HG03025 (cell line): ENCODE results near the gene RPF1.
"Not testable (repeated sequence)": the region's sequence is repeated elsewhere in the genome, so short reads cannot be mapped to it uniquely, and the experiment has no call there.

Experiments
- ATAC-seq: cut with Tn5 transposase; IDR thresholded peaks from one replicate; pipeline ENCODE4 v1.9.1; 2021; ENCODE audit warnings: mild to moderate bottlenecking, moderate library complexity; ENCODE audit not compliant: unreplicated experiment, low FRiP score

The RPF1 gene

DNA sequence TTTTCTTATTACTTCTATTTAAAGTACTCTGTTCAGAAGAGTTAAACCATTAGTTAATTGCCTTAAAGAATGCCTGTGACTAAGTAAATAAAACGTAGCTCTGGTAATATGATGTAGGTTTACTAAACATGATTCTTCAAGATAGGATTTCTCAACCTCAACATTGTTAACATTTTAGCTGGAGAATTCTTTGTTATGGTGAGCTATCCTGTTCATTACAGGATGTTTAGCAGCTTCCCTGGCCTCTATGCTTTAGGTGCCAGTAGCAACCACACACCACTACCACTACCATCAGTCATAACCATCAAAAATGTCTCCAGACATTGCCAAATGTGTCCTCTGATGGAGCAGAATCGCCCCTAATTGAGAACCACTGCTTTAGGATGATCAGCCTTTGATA, 10.7 kb downstream of the RPF1 start:
- ATAC-seq, result no peak

DNA sequence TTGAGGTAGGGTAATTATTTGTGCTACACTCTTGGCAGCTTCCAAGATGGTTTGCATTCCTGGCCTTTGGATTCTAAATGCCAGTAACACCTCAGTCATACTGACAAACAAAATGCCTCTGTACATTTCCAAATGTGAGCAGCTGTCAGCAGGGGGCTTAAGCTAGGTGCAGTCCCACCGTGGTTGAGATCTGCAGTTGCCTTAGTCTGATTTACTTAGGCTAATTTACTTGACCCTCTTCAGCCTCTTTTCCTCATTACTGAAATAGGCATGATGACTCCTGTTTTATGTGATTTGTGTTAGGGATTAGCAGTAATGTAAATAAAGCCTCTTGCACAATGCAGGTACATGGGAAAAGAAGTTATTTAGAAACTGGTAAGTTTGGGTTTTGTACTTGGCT, 13.7 kb downstream of the RPF1 start:
- no peak for ATAC-seq

DNA sequence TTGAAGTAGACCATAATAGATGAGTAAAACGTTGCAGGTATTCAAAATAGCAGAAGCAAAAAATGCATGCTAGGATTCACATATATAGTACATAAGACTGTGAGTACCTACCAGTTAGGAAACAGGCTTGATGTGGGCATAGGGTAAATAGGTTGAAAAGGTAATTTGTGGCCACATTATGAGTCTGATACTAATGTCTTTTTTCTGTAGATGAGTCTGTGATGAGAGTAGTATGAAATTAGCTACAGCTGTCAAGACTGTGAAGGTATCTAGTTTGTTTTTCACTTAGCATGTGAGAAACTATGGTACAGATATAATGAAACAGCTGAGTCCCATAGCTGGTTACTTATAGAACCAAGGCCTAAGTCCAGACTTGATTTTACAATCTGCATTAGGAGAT, 14.7 kb downstream of the RPF1 start:
- ATAC-seq, result peak; percentile 60

DNA sequence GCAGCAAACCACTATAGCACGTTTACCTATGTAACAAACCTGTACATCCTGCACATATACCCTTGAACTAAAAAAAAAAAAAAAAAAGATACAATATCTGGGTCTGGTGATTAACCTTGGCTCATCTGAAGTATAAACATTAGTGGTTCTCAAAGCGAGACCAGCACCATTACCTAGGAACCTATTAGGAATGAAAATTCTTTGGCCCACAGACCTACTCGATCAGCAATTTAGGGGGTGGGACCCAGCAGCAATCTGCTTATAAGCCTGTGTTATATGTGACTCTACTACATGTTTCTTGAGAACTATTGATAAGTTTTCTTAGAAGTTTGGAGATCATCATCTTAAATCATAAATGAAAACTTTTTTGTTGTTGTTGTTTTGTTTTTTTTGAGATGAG, 17.4 kb downstream of the RPF1 start:
- no peak for ATAC-seq

DNA sequence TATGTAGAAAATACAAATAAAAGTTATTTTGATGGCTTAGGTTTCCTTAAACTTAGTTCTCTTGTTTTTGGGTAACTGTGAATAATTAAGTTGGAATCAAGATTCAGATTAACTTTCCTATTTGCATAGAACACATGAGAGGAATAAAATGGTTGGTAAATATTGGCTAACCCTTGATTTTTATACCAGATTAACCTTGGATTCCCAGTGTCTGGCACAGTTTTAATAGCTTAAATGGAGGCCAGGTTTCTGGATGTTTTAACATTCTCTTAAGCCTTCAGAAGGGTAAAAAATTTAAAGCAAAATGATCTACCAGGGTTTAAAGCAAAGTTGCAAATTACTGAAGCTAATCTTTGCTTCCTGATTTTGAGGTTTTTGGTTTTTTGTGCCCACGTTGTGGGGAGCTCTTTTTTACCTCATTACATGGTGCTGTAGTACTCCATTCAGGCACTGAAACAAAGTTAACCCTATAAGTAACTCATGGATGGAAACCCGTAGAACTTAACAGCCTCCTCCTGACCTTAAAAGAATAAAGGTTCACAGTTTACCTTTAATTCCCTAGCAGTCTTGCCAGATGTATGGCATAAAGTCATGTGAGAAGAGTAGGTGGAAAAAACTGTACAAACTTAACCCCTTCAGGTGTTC, 18.7 kb downstream of the RPF1 start:
- ATAC-seq, result no peak

DNA sequence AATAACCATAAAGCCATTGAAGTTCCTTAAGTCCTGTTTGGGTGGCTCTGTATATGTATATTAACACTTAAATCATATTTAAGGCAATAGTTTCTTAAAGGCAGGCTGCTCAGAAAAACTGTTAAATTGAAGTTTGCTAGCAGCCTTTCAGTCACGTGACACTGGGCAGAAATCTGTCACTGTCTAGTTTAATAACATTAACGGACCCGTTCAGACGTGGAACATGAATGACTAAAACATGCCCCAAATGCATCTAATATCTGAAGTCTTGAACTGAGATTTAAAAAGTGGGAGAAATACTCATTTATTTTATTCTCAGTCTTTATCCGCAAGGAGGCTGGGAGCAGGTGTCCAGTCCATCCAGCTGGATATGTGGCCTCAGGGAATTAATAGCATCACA, 23.9 kb downstream of the RPF1 start:
- no peak for ATAC-seq

DNA sequence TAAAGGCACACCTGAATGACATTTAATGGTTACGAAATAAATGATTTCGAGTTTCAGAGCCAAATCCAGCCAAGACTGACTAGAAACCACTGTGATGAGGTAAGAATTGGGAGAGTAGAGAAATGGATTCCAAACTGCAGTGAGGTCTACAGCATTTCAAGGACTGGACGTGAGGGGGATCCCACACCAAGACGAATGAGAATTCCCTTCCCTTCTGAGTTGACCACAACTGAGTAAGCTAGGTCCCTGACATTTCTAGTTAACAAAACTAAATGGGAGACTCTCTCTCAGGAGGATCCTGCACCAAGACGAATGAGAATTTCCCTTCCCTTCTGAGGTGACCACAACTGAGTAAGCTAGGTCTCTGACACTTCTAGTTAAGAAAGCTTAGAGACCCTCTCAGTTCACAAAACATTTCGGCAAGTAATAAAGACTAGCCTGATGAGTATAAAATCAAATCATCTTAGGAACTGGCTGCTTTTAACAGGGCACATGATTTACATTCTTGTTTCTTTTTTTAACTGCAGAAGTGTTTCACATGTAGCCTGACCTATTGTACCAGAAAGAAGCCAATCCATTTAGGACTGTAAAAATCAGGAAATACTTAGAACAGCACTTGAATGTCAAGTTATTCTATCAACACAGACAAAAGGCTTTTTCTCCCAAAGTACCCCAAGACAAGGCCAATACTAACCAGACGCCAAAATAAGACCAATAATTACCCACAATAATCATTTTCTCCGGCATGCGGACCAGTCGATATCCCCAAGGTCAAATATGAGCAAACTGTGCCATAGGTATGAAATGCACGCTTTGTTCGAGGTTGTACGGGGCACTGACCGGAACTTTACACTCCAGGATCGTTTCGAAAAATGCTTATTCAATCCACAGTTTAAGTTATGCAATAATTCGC, 25.8 kb downstream of the RPF1 start:
- ATAC-seq, result no peak

DNA sequence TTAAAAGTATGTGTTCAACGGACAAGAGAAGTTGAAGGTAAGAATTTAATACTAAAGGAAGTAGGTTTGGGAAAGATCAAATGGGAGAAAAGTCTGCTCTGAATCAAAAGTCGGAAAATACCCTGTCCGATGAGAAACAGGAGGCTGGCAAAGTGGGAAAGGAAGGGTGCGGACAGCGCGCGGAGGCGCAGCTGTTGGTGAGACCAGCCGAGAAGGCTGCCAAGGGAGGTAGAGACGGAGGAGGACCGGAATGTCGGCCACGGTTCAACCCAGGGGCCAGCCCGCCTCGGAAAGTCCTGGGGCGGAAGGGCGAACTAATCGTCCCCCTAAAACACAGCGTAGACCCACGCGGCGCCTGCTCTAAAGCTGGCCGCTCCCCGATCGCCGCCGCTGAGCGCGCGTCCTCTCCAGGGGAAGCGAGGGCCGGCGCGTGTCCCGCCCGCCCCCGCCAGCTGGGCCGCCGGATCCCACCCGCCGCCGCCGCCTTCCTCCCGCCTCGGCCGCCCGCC, 26.5 kb downstream of the RPF1 start:
- ATAC-seq, result peak; percentile 38

DNA sequence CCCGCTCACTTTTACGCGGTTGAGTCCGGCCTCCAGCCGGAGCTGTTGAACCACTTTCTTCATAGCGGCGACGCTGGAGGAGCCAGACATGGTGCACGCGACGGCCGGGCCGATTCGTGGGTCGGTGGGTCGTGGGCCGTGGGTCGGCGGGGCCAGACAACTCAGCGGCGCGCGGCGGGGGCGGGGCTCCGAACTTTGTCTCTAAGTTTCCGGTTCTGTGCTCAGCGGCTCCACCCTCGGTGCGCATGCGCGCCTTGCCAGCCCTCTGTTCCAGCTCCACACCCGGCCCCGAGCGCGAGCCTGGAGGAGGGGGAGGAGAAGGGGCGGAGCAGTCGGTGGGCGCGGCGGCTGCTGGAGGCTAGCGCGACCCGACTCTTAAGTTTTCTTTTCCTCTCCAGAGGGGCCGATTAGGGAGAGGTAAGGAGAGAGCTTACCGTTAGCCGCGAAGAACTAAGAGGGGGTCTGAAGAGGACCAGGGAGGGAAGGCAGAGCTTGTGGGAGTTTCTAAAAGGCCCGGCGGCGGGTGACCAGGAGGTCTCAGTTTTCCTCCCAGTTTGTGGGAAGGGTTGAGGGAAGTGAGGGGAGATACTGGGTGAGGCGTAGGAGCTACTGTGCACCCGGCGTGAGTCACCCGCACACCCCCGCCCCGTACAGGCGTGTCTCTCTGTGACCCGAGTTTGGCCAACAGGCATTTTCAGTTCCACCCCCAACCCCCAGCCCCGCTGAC, 27.1 kb downstream of the RPF1 start, which contains the start of the genes GNG5 and SPATA1:
Gene GNG5 (minus strand): TSS at position 580 of the 727 bp plus-strand sequence. CDS start 490 bp downstream, at position 90.
Gene SPATA1 (plus strand): TSS at position 385 of the 727 bp plus-strand sequence. CDS start 9,974 bp downstream, outside the sequence.
- peak; percentile 82 for ATAC-seq

DNA sequence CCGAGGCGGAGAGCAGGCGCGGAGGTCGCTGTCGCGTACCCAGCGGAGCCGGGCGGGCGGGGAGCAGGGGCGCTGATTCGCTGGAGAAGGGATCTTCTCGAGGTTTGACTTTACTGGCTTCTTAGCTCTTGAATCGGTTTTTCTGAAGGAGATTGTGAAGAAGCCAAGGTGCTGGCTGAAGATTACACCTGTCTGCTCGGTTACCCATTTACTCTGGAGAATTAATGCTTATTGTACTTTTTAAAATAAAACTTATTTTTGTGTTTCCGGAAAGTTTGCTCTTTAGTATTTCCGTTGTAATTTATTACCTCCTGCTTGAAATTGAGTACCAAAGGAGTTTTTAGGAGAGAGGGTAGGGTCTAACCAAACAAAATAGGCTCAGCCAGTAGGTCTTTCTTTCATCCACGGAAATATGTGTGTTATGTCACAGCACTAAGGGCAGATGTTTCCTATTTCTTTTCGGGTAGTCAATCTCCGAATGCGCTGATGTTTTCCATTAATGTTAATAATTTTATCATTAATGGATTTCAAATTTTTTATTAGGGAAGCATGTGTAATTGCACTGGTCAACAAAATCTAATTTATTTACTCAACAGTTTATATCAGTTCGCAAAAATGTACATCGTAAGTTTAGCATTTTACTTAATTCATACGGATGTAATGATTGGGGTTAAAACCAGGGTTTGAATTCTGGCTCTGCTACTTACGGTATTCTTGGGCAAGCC, 27.8 kb downstream of the RPF1 start:
- ATAC-seq, result no peak

DNA sequence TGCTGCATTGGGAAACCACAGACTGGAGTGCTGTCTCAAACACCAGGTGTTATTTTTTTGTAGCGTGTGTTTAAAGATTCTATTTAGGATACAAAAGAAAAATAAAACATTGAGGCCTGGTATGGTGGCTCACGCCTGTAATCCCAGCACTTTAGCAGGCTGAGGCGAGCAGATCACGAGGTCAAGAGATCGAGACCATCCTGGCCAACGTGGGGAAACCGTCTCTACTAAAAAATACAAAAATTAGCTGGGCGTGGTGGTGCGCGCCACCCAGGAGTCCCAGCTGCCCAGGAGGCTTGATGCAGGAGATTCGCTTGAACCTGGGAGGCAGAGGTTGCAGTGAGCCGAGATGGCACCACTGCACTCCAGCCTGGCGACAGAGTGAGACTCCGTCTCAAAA, 28.8 kb downstream of the RPF1 start:
- ATAC-seq, result not testable (repeated sequence)

DNA sequence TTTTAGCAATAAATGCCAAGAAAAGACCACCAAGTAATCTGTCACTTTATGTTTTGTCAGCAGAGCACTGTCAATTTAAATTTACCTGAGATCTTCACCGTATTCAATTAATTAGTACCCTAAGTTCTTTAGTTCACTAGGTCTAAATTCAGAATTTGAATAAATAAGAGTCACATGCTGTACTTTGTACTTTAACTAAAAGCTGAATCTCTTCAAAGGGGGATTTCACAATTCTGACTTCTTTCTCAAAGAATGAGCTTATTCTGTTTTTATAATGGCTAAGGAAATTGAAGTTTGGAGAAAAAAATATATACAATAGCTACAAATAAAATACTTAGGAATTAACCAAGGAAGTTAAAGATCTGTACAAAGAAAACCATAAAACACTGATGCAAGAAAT, 29.4 kb downstream of the RPF1 start:
- ATAC-seq, result no peak

DNA sequence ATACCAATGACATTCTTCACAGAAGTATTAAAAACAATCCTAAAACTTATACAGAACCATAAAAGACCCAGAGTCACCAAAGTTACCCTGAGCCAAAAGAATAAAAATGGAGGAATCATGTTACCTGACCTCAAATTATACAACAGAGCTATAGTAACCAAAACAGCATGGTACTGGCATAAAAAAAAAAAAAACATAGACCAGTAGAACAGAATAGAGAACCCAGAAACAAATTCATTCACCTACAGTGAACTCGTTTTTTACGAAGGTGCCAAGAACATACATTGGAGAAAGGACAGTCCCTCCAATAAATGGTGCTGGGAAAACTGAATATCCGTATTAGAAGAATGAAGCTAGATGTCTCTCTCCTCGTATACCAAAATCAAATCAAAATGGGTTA, 30.0 kb downstream of the RPF1 start:
- ATAC-seq, result no peak

DNA sequence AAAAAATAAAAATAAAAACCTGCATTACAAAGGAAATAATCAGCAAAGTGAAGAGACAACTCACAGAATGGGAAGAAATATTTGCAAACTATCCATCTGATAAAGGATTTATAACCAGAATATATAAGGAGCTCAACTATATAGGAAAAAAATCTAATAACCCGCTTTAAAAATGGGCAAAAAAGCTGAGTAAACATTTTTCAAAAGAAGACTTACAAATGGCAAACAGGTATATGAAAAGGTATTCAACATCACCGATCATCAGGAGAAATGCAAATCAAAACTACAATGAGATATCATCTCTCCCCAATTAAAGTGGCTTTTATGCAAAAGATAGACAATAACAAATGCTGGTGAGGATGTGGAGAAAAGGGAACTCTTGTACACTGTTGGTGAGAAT, 31.1 kb downstream of the RPF1 start:
- ATAC-seq, result no peak

DNA sequence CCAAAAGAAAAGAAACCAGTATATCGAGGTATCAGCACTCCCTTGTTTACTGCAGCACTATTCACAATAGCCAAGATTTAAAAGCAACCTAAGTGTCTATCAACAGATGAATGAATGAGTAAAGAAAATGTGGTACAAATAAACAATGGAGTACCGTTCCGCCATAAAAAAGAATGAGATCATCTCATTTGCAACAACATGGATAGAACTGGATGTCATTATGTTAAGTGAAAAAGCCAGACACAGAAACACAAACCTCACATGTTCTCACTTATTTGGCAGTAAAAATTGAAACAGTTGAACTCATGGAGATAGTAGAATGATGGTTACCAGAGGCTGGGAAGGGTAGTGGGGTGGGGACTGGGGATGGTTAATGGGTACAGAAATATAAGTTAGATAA, 31.6 kb downstream of the RPF1 start:
- ATAC-seq, result no peak

DNA sequence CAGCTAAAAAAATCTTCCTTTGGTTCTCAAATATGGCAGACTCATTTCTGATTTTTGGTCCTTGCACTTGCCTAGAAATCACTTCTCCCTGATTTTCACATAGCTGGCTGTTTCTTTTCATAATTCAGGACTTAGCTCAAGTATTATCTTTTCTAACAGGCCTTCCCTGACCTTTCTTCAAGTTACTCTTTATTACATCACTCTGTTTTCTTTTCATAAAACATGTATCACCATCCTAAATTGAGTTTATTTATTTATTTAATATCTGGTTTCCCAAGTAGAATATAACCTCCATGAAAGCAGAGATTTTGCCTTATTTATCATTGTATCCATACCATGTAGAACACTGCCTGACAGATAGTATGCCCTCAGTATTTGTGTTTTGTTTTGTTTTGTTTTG, 45.5 kb downstream of the RPF1 start:
- no peak for ATAC-seq

DNA sequence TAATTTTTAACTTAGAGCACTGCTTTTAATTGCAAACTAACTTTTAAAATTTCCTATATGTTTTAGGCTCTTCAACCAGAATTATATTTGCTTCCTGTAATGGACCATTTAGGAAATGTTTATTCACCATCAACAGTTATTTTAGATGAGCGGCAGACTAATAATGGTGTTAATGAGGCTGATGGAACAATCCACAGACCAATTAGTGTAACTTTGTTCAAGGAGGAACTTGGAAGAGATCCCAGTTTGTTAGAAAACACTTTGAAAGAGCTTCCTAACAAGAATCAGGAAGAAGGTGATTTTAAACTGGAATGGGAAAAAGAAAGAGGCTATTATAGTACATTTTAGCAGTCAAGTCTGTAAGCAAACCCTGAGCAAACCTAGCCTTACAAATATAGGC, 46.7 kb downstream of the RPF1 start:
- no peak for ATAC-seq

DNA sequence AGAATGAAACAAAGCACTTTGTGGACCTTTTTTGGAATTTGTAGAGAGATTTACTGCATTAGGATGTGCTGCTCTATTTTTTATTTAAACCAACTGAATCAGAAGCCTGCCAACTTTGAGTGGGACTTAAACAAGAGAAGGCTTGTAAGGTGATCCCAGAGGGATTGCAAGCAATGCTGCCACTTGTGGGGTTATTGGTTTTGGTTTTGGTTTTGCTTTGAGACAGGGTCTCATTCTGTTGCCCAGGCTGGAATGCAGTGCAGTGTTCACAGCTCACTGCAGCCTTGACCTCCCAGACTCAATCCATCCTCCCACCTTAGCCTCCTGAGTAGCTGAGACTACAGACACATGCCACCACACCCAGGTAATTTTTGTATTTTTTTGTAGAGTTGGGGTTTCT, 59.5 kb downstream of the RPF1 start:
- peak; percentile 55 for ATAC-seq

DNA sequence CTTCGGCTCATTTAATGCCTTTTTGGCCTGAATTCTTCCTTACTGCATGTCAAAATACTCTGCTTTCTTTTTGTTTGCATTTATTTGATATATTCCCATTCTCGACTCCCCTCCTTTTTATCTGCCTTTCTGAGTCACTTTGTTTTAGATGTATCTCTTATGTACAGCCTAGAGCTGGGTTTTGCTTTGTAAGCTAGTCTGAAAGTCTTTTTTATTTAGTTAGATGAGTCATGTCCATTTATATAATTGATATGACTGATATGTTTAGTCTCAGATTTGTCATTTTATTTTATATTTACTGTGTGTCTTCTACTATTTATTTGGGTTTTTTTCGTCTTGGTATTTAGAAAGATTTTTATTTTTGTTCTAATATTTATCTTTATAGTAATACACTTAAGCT, 60.9 kb downstream of the RPF1 start:
- no peak for ATAC-seq

DNA sequence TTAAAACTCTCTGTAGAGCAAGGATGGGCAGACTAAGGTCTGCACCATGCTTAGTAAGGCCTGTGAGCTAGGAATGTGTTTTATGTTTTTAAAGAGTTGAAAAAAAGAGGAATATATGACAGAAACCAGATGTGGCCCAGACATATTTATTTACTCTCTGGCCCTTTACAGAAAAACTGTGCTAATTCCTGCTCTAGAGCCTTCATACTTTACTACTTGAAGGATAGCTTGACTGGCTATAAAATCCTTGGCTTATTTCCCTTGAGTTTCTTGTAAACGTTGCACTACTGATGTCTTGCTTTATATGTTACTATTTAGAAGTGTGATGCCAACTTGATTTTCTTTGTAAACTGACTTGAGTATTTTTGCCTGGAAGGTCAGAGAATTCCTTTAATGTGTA, 61.7 kb downstream of the RPF1 start:
- ATAC-seq, result no peak
